ENCODE results near the gene MAPRE2.

The MAPRE2 gene

GRCh38 chr18:35172009-35172408 lies 130.8 kb downstream of the MAPRE2 start:
- H4K20me1 ChIP-seq (ENCODE audit: insufficient read depth, low read length): no peaks in the 10 kb centered on the region
- H2AFZ ChIP-seq (ENCODE audit: low read depth, low read length): no peak overlapping the region; the same call in 1 of the 2 replicates

GRCh38 chr18:35172451-35173035 lies 131.3 kb downstream of the MAPRE2 start:
- H3K4me3 ChIP-seq (ENCODE audit: low read length): no peak overlapping the region
- peak overlapping the region; percentile 99 for H3K27ac ChIP-seq (ENCODE audit: low read length)
- peaks cover 17% of the 10 kb centered on the region for H3K9me3 ChIP-seq (ENCODE audit: insufficient read depth, low read length)
- peaks cover 30% of the 10 kb centered on the region for H3K36me3 ChIP-seq (replicated peaks; ENCODE audit: low read depth, low read length)
- H2AFZ ChIP-seq (ENCODE audit: low read depth, low read length): no peak overlapping the region
- H3K79me2 ChIP-seq (ENCODE audit: low read length): no peaks in the 10 kb centered on the region
- H3K9ac ChIP-seq (ENCODE audit: low read length): peak overlapping the region; percentile 68
- peaks cover 65% of the 10 kb centered on the region for H3K4me1 ChIP-seq (ENCODE audit: low read length)
- H3K4me2 ChIP-seq (ENCODE audit: low read length): no peak overlapping the region
- H3K27me3 ChIP-seq (ENCODE audit: low read depth, low read length): no peaks in the 10 kb centered on the region
- no peaks in the 10 kb centered on the region for H4K20me1 ChIP-seq (ENCODE audit: insufficient read depth, low read length)
- TF ChIP-seq CTCF (IDR thresholded peaks at IDR 0.05; ENCODE audit: low read depth, low read length): no peak
- TF ChIP-seq EZH2phosphoT487 (IDR thresholded peaks at IDR 0.05; ENCODE audit: low read depth): no peak

More at GRCh38 chr18:35172009-35172408, 130.8 kb downstream of the MAPRE2 start:
- Histone ChIP-seq H3K4me1 (ENCODE audit: low read length) (peaks cover 60% of the 10 kb centered on the region), H3K9me3 (ENCODE audit: insufficient read depth, low read length) (peaks cover 14% of the 10 kb centered on the region), H3K27ac (ENCODE audit: low read length) (peak overlapping the region; percentile 99), H3K4me2 (ENCODE audit: low read length) (no peak overlapping the region), H3K79me2 (ENCODE audit: low read length) (no peaks in the 10 kb centered on the region), H3K27me3 (ENCODE audit: low read depth, low read length) (no peaks in the 10 kb centered on the region), H3K4me3 (ENCODE audit: low read length) (no peak overlapping the region), H3K36me3 (replicated peaks; ENCODE audit: low read depth, low read length) (peaks cover 26% of the 10 kb centered on the region), H3K9ac (ENCODE audit: low read length) (peak overlapping the region; percentile 68)
- TF ChIP-seq EZH2phosphoT487 (IDR thresholded peaks at IDR 0.05; ENCODE audit: low read depth) (no peak), CTCF (IDR thresholded peaks at IDR 0.05; ENCODE audit: low read depth, low read length) (peak; percentile 24; the same call in 1 of the 2 replicates)

- H3K4me1 ChIP-seq (ENCODE audit: low read length): peaks cover 82% of the 10 kb centered on the region
Observed at GRCh38 chr18:35174093-35174731, 133.0 kb downstream of the MAPRE2 start.

More at GRCh38 chr18:35174093-35174731, 133.0 kb downstream of the MAPRE2 start:
- Histone ChIP-seq H3K4me3 (ENCODE audit: low read length) (no peak overlapping the region), H3K4me2 (ENCODE audit: low read length) (peak overlapping the region; percentile 29), H2AFZ (ENCODE audit: low read depth, low read length) (no peak overlapping the region), H3K27ac (ENCODE audit: low read length) (peak overlapping the region; percentile 99), H4K20me1 (ENCODE audit: insufficient read depth, low read length) (no peaks in the 10 kb centered on the region), H3K27me3 (ENCODE audit: low read depth, low read length) (no peaks in the 10 kb centered on the region), H3K36me3 (replicated peaks; ENCODE audit: low read depth, low read length) (peaks cover 30% of the 10 kb centered on the region), H3K79me2 (ENCODE audit: low read length) (no peaks in the 10 kb centered on the region), H3K9me3 (ENCODE audit: insufficient read depth, low read length) (peaks cover 17% of the 10 kb centered on the region), H3K9ac (ENCODE audit: low read length) (peak overlapping the region; percentile 68)
- no peak for TF ChIP-seq EZH2phosphoT487 (IDR thresholded peaks at IDR 0.05; ENCODE audit: low read depth)
- no peak for TF ChIP-seq CTCF (IDR thresholded peaks at IDR 0.05; ENCODE audit: low read depth, low read length)
